Keratinocyte (primary cell): ENCODE data around the gene EDA. TPM values are rescaled to one million over a fixed set of nuclear protein-coding genes. Genes with fewer than 3 reads are reported as not detected.

ENCODE experiments used
- DNase-seq: peaks from one replicate; pipeline ENCODE4 v3.0.0-alpha.2; 2011; ENCODE audit warnings: low read depth, missing footprints, low spot score
- FAIRE-seq: peaks from 2 replicates; lab custom pipeline; 2011; peaks lifted over from hg19 to GRCh38; lab: Jason Lieb, UNC
- H2AFZ ChIP-seq: 2 replicates; pipeline ENCODE4 v1.6.0; 2012; ENCODE audit warnings: low read length, control low read depth, inconsistent platforms; ENCODE audit not compliant: control insufficient read depth
- H3K27ac ChIP-seq: 2 replicates; pipeline ENCODE4 v1.5.1; 2011; ENCODE audit warnings: low read length; ENCODE audit not compliant: control insufficient read depth, insufficient read depth
- H3K27me3 ChIP-seq: 3 replicates; pipeline ENCODE4 v1.6.0; 2011; ENCODE audit warnings: low read length; ENCODE audit not compliant: control insufficient read depth, insufficient read depth; ENCODE audit errors: extremely low read depth
- H3K36me3 ChIP-seq, 2 experiments: 2 replicates in 1 of 2; 3 replicates in 1 of 2; pipeline ENCODE4 v1.5.1; 2011; ENCODE audit warnings: low read length in 2 of 2, mild to moderate bottlenecking in 1 of 2; ENCODE audit not compliant: control insufficient read depth in 2 of 2, insufficient read depth in 2 of 2; ENCODE audit errors: extremely low read depth in 1 of 2
- H3K4me1 ChIP-seq: 3 replicates; pipeline ENCODE4 v1.5.1; 2011; ENCODE audit warnings: low read length; ENCODE audit not compliant: control insufficient read depth, insufficient read depth; ENCODE audit errors: extremely low read depth
- H3K4me2 ChIP-seq: 3 replicates; pipeline ENCODE4 v1.6.0; 2011; ENCODE audit warnings: low read depth, low read length; ENCODE audit not compliant: control insufficient read depth, insufficient read depth; ENCODE audit errors: extremely low read depth
- H3K4me3 ChIP-seq, 3 experiments: fragments of 200-600 bp in 1 of 3; sonication (generic) in 1 of 3; 2 replicates in 2 of 3; 3 replicates in 1 of 3; pipeline ENCODE4 v1.5.1; 2011 to 2016; ENCODE audit warnings: low read length in 3 of 3, mild to moderate bottlenecking in 3 of 3, control low read depth in 2 of 3, inconsistent platforms in 1 of 3, low read depth in 1 of 3, mixed read lengths in 1 of 3, mixed run types in 1 of 3, moderate library complexity in 1 of 3; ENCODE audit not compliant: control insufficient read depth in 2 of 3, insufficient read depth in 2 of 3; ENCODE audit errors: extremely low read depth in 1 of 3
- H3K79me2 ChIP-seq: 2 replicates; pipeline ENCODE4 v1.6.0; 2012; ENCODE audit warnings: low read length; ENCODE audit not compliant: control insufficient read depth, insufficient read depth
- H3K9ac ChIP-seq: 3 replicates; pipeline ENCODE4 v1.6.0; 2011; ENCODE audit warnings: low read length; ENCODE audit not compliant: control insufficient read depth, insufficient read depth; ENCODE audit errors: extremely low read depth
- H3K9me1 ChIP-seq: 3 replicates; pipeline ENCODE4 v1.6.0; 2011; ENCODE audit warnings: low read length; ENCODE audit not compliant: control insufficient read depth, insufficient read depth; ENCODE audit errors: extremely low read depth
- H3K9me3 ChIP-seq: 2 replicates; pipeline ENCODE4 v1.5.1; 2012; ENCODE audit warnings: low read depth, low read length; ENCODE audit not compliant: control insufficient read depth
- H4K20me1 ChIP-seq: 3 replicates; pipeline ENCODE4 v1.6.0; 2011; ENCODE audit warnings: low read length; ENCODE audit not compliant: control insufficient read depth, insufficient read depth; ENCODE audit errors: extremely low read depth
- EZH2 ChIP-seq: IDR thresholded peaks from one replicate; pipeline ENCODE4 v1.6.1; 2012; ENCODE audit warnings: inconsistent platforms, mild to moderate bottlenecking, low read length, moderate library complexity
- dilution Hi-C: fragments of 300-500 bp; cut with MboI; formaldehyde crosslinking; loops from one replicate; pipeline ENCODE4 v1.7.0; 2020; ENCODE audit warnings: low sequenced_read_pairs; ENCODE audit not compliant: extremely low pct_ligation_motif_present
- polyA plus RNA-seq, 5 experiments: library from polyadenylated mRNA; depleted of rRNA in 3 of 5; stranded (reverse) in 3 of 5; stranded (forward) in 1 of 5; unstranded in 1 of 5; fragments of >200 nt; gene quantifications; 1 replicate in 1 of 5; 2 replicates in 3 of 5; 3 replicates in 1 of 5; pipeline versions ENCODE4 v1.2.1 to v1.2.3, GENCODE V29; 2011 to 2012; ENCODE audit warnings: missing spikeins in 2 of 5, low read depth in 1 of 5, low replicate concordance in 1 of 5
- TF ChIP-seq, protein P1 (sequence below), 3 experiments: IDR thresholded peaks in 1 of 3; conservative IDR thresholded peaks in 1 of 3; optimal IDR thresholded peaks in 1 of 3; 2 replicates in 2 of 3; 3 replicates in 1 of 3; pipeline versions ENCODE3 to v1.5.1; 2011; ENCODE audit warnings: low read length in 3 of 3, mild to moderate bottlenecking in 3 of 3, moderate library complexity in 2 of 3, control low read depth in 1 of 3, inconsistent platforms in 1 of 3; ENCODE audit not compliant: insufficient read depth in 2 of 3; ENCODE audit errors: extremely low read depth in 1 of 3

Gene EDA
- polyA plus RNA-seq, 1 donor (not counting 4 experiments of a cell fraction or from before 2014, with no cell fraction given): 0.75 TPM

DNA sequence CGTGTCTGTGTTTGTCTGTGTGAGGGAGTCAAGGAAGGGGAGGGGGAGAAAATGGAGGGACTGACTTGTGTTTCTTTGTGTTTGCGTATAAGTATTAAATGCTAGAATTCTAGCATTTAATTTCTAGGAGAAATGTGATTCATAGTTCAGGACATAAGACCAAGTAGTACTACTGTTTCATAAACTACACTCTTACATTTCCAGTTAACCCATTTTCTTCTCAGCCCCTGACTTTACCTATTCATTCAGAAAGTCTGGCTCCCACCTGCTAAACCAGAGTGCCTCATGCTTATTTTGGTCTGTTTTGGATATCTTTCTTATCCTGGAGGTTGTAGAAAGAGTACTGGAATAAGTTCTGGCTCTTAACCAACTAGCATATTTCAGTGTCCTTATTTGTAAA, 14.2 kb downstream of the EDA start:
- no peak for TF ChIP-seq EZH2
- TF ChIP-seq, protein P1, sequence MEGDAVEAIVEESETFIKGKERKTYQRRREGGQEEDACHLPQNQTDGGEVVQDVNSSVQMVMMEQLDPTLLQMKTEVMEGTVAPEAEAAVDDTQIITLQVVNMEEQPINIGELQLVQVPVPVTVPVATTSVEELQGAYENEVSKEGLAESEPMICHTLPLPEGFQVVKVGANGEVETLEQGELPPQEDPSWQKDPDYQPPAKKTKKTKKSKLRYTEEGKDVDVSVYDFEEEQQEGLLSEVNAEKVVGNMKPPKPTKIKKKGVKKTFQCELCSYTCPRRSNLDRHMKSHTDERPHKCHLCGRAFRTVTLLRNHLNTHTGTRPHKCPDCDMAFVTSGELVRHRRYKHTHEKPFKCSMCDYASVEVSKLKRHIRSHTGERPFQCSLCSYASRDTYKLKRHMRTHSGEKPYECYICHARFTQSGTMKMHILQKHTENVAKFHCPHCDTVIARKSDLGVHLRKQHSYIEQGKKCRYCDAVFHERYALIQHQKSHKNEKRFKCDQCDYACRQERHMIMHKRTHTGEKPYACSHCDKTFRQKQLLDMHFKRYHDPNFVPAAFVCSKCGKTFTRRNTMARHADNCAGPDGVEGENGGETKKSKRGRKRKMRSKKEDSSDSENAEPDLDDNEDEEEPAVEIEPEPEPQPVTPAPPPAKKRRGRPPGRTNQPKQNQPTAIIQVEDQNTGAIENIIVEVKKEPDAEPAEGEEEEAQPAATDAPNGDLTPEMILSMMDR (optimal IDR thresholded peaks at IDR 0.05 in 1 of 3, IDR thresholded peaks at IDR 0.05 in 1 of 3, conservative IDR thresholded peaks at IDR 0.05 in 1 of 3; ENCODE audit: extremely low read depth in 1 of 3, insufficient read depth in 2 of 3, low read length in 3 of 3): no peak
- FAIRE-seq: no peak
- no peaks in the 10 kb centered on the region for H3K27me3 ChIP-seq
- no peak overlapping the region for H2AFZ ChIP-seq
- no peak overlapping the region for H3K9ac ChIP-seq
- H3K79me2 ChIP-seq: no peaks in the 10 kb centered on the region
- no peaks in the 10 kb centered on the region for H3K9me1 ChIP-seq
- no peak overlapping the region for H3K4me3 ChIP-seq
- H3K9me3 ChIP-seq: no peaks in the 10 kb centered on the region
- no peaks in the 10 kb centered on the region for H4K20me1 ChIP-seq
- H3K36me3 ChIP-seq: no peaks in the 10 kb centered on the region
- H3K4me2 ChIP-seq: no peak overlapping the region
- no peak for DNase-seq
- no peak overlapping the region for H3K27ac ChIP-seq
- no peaks in the 10 kb centered on the region for H3K4me1 ChIP-seq
- dilution Hi-C loops: no loop called here

GRCh38 chrX:69664693-69665092, 48.8 kb downstream of the EDA start:
- H3K27ac ChIP-seq: no peak overlapping the region
- no peak overlapping the region for H2AFZ ChIP-seq
- TF ChIP-seq, protein P1 (optimal IDR thresholded peaks at IDR 0.05 in 1 of 3, IDR thresholded peaks at IDR 0.05 in 1 of 3, conservative IDR thresholded peaks at IDR 0.05 in 1 of 3; ENCODE audit: extremely low read depth in 1 of 3, insufficient read depth in 2 of 3, low read length in 3 of 3): no peak
- no peak for TF ChIP-seq EZH2
- H3K4me1 ChIP-seq: no peaks in the 10 kb centered on the region
- no peaks in the 10 kb centered on the region for H3K36me3 ChIP-seq
- no peak overlapping the region for H3K4me2 ChIP-seq
- no peaks in the 10 kb centered on the region for H4K20me1 ChIP-seq
- dilution Hi-C loops: no loop called here
- no peak overlapping the region for H3K4me3 ChIP-seq
- DNase-seq (no peak), FAIRE-seq (no peak)
- no peaks in the 10 kb centered on the region for H3K9me1 ChIP-seq
- no peaks in the 10 kb centered on the region for H3K9me3 ChIP-seq
- no peaks in the 10 kb centered on the region for H3K79me2 ChIP-seq
- H3K9ac ChIP-seq: no peak overlapping the region
- H3K27me3 ChIP-seq: no peaks in the 10 kb centered on the region
